ENCODE measurements around the gene CROCC.
"Not testable (repeated sequence)": the region's sequence is repeated elsewhere in the genome, so short reads cannot be mapped to it uniquely, and the experiment has no call there.

Gene CROCC

GRCh38 chr1:16939386-16940180 is 17.9 kb downstream of the CROCC start:
- not testable (repeated sequence) for DNase-seq

- DNase-seq = no peak
Observed at GRCh38 chr1:16944038-16944437, 22.3 kb downstream of the CROCC start.

DNA sequence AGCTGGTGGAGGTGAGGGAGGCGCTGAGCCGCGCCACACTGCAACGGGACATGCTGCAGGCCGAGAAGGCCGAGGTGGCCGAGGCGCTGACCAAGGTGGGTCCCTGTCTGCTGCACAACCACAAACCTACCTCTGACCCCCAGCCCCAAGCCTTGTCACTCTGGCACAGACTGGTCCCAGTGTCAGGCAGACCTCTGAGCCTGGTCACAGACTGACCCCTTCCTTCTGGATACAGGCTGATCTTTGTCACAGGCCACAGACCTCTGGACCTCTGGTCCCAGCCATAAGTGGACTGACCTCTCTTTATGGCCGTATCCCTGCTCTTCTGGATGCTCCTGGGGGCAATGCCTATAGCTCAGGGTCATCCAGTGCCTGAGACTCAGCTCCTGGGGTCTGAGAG is 23.8 kb downstream of the CROCC start:
- not testable (repeated sequence) for DNase-seq

DNA sequence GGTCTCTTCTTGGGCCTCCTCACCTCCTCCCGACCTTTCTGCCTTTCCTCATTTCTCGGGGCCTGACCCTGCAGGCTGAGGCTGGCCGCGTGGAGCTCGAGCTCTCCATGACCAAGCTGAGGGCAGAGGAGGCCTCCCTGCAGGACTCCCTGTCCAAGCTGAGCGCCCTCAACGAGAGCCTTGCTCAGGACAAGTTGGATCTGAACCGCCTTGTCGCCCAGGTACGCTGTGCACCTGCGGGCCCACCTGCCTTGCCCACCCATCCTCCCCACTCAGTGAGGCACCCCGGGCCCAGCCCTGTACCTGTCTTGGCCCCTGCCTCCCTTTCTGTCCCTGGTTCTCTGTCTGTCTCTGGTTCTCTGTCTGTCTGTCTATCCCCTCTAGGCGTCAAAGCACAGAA is 24.5 kb downstream of the CROCC start:
- DNase-seq = not testable (repeated sequence)

DNA sequence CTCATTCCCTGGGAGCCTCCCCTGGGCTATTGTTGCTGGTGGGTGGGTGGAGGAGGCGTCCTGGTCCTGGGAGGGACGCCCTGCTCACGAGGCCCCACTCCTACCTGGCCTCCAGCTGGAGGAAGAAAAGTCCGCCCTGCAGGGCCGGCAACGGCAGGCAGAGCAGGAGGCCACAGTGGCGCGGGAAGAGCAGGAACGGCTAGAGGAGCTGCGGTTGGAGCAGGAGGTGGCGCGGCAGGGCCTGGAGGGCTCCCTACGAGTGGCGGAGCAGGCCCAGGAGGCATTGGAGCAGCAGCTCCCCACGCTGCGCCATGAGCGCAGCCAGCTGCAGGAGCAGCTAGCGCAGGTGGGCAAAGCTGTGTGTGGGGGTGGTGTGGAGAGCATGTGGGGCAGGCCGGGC is 24.9 kb downstream of the CROCC start:
- DNase-seq = no peak

GRCh38 chr1:16948282-16948891 is 26.7 kb downstream of the CROCC start:
- DNase-seq = not testable (repeated sequence)

DNA sequence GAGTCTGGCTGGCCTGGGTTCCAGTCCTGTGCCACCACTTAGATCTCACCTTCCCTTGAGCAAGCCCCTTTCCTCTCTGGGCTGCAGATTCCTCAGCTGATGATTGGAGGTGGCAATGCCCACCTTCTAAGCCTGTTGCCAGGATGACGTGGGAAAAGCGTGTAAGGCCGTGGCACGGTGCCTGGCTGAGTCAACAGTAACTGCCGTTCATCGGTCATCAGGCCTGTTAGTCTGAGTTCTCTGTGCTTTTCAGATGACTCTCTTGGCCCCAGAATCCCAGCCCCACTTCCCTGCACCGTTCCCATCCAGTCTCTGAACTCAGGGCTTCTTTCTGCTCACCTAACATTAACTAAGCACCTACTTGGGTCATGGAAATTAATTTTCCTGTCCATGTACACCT is 27.3 kb downstream of the CROCC start:
- not testable (repeated sequence) for DNase-seq

GRCh38 chr1:16952376-16952775 is 30.6 kb downstream of the CROCC start:
- not testable (repeated sequence) for DNase-seq

DNA sequence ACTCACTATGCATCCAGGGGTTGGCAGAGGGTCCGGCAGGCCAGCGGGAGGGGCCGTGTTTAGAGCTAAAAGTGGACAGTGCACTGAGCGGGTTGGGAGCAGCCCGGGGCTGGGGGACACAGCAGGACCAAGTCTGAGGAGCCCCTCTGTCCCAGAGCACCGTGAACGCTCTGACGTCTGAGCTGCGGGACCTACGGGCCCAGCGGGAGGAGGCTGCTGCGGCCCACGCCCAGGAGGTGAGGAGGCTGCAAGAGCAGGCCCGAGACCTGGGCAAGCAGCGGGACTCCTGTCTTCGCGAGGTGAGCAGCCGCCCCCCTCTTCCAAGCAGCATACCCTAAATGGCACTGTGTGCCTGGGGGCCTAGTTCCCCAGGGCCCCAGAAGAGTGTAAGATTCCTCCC is 32.8 kb downstream of the CROCC start:
- DNase-seq = no peak

- no peak for DNase-seq
Observed at GRCh38 chr1:16955186-16955585, 33.5 kb downstream of the CROCC start.

DNA sequence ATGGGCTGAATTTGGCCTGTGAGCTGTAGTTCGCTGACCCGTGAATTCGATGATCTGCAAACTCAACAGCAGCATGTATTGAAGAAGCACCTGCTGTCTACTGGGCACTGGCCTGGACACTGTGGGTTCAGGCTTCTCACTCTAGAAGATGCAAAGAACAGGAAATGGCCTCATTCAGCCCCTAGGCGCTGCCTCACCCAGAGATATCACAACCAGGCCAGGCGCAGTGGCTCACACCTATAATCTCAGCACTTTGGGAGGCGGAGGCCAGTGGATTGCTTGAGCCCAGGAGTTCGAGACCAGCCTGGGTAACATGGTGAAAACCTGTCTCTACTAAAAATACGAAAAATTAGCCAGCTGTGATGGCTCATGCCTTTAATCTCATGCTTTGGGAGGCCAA is 35.0 kb downstream of the CROCC start:
- no peak for DNase-seq

- DNase-seq = no peak
Observed at GRCh38 chr1:16957731-16958130, 36.0 kb downstream of the CROCC start.

GRCh38 chr1:16958475-16958874 is 36.7 kb downstream of the CROCC start:
- no peak for DNase-seq

DNA sequence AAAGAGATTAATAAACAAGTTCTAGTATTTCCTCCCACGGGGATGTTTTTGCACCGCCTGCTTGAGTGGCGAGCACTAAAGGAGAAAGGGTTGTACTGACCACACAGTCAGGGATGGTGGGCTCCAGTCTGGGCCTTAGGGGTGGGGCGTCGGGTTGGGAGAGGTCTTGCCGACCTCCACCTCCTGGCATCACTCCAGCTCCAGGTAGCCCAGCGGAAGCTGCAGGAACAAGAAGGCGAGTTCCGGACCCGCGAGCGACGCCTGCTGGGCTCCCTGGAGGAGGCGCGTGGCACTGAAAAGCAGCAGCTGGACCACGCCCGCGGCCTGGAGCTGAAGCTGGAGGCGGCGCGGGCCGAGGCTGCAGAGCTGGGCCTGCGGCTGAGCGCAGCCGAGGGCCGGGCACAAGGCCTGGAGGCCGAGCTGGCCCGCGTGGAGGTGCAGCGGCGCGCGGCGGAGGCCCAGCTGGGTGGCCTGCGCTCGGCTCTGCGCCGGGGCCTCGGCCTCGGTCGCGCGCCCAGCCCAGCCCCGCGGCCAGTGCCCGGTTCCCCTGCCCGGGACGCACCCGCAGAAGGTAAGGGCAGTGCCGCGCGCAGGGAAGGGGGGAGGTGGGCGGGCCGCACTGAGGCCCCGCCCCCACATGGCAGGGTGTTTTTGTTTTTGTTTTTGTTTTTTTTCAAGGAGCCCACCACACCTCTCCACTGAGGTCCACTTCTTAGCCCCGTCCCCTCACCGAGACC is 39.0 kb downstream of the CROCC start:
- DNase-seq = peak; percentile 73

GRCh38 chr1:16961297-16962133 is 39.8 kb downstream of the CROCC start:
- no peak for DNase-seq

DNA sequence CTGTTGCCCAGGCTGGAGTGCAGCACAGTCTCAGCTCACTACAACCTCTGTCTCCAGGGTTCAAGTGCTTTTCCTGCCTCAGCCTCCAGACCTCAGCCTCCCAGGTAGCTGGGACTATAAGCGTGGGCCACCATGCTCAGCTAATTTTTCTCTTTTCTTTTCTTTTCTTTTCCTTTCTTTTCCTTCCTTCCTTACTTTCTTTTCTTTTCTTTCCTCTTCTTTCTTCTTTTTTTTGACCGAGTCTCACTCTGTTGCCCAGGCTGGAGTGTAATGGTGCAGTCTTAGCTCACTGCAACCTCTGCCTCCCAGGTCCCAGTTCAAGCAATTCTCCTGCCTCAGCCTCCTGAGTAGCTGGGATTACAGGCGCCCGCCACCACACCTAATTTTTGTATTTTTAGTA is 42.4 kb downstream of the CROCC start:
- not testable (repeated sequence) for DNase-seq

DNA sequence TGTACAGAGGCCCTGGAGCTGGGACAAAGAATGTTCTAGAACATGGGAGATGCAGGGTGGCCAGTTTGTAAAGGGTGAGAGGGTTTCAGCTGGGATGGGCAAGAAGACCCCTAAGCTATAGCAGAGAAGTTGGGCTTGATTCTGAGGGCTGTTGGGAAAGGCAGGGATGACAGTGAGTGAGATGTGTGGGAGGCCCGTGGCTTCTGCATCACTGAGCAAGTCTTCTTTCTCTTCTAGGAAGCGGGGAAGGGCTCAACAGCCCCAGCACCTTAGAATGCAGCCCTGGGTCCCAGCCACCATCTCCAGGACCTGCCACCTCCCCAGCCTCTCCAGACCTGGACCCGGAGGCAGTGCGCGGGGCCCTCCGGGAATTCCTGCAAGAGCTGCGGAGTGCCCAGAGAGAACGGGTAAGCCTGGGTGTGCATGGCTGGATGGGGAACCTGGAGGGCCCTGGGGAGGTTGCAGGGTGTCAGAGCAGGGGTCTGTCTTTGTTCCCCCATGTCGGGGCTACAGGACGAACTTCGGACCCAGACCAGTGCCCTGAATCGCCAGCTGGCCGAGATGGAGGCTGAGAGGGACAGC is 43.8 kb downstream of the CROCC start:
- no peak for DNase-seq

GRCh38 chr1:16966282-16966681 is 44.6 kb downstream of the CROCC start:
- no peak for DNase-seq

GRCh38 chr1:16967095-16967575 is 45.4 kb downstream of the CROCC start:
- DNase-seq = no peak

DNA sequence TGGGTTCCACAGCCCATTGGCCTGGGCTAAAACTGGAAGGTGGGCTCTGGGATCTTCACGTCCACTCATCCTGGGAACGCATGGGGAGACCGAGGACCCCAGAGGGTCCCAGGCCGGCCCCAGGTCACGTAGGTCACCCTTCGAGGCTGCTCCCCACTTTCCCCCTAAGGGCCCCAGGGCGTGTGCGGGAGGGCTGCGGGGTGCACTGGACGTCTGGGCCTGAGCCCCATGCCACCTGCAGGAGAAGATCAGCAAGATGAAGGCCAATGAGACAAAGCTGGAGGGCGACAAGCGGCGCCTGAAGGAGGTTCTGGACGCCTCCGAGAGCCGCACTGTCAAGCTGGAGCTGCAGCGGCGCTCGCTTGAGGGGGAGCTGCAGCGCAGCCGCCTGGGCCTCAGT is 46.2 kb downstream of the CROCC start:
- no peak for DNase-seq

DNA sequence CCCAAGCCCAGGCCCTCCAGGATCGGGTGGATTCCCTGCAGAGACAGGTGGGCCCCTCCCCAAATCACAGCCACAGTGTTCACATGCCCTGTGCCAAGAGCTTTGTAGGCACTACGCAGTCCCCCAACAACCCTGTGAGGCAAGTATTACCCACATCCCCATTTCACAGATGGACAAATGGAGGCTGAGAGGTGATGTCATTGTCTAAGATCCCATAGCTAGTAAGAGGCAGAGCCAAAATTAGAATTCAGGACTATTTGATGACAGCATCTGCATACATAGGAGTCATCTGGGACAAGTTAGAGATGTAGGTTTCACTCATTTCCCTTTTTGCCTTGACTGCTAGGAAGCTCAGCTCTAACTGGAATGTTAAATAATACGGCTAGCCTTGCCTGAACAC is 46.6 kb downstream of the CROCC start:
- no peak for DNase-seq

GRCh38 chr1:16969057-16969611 is 47.4 kb downstream of the CROCC start:
- DNase-seq = no peak
